ENCODE results near the gene ANGPTL8. TPM values are rescaled to one million over a fixed set of nuclear protein-coding genes. Genes with fewer than 3 reads are reported as not detected.
A peak's percentile ranks its signal among the peaks of the same experiment; 100 is the strongest.

The ANGPTL8 gene
- total and polyA plus RNA-seq, 2 of the 13 experiments (the other 11 are each of a cell fraction or from before 2014, with no cell fraction given) = 27.3 to 243 TPM

GRCh38 chr19:11265785-11266236, 26.4 kb downstream of the ANGPTL8 start (continued):
- peak; percentile 91 for TF ChIP-seq ZNF574 (CRISPR knock-in tag; IDR thresholded peaks at IDR 0.05)
- peak; percentile 89 for TF ChIP-seq NCOA2 (CRISPR knock-in tag; IDR thresholded peaks at IDR 0.05)
- TF ChIP-seq ZNF598 (CRISPR knock-in tag; IDR thresholded peaks at IDR 0.05; ENCODE audit: borderline replicate concordance) = peak; percentile 95; the same call in 1 of the 2 replicates
- TF ChIP-seq GRHL1 (CRISPR knock-in tag; conservative IDR thresholded peaks at IDR 0.05) = no peak
- TF ChIP-seq NFRKB (IDR thresholded peaks at IDR 0.05) = no peak

GRCh38 chr19:11267316-11268085, 28.1 kb downstream of the ANGPTL8 start:
- 0 out of 3 replicates have a peak, but pooled peaks have one; percentile 7 for ATAC-seq
- no peak for FAIRE-seq
- Histone ChIP-seq H3K27me3 (ENCODE audit: control insufficient read depth in 1 of 2, insufficient read depth in 2 of 2, low read length in 2 of 2) (peaks cover 0 to 2% of the 10 kb centered on the region in 2 experiments; a peak in 1 of 5 replicates), H3K79me2 (ENCODE audit: insufficient read depth, low read length) (no peaks in the 10 kb centered on the region), H3K9me3 (ENCODE audit: low read length) (no peaks in the 10 kb centered on the region), H4K20me1 (ENCODE audit: insufficient read depth, low read length) (no peaks in the 10 kb centered on the region), H3K9ac (ENCODE audit: insufficient read depth, low read depth, low read length) (no peak overlapping the region), H3K4me3 (replicated peaks in 1 of 3; ENCODE audit: insufficient read depth in 1 of 3, low read depth in 2 of 3, low read length in 3 of 3) (no peak overlapping the region), H3K4me1 (ENCODE audit: insufficient read depth, low read length) (peaks cover 72% of the 10 kb centered on the region), H3K4me2 (ENCODE audit: low read depth, low read length) (peak overlapping the region; percentile 2; the same call in 1 of the 2 replicates), H3K27ac (ENCODE audit: extremely low read length, insufficient read depth, low read length) (no peak overlapping the region), H3K36me3 (replicated peaks in 1 of 2; ENCODE audit: control insufficient read depth in 1 of 2, insufficient read depth in 2 of 2, low read length in 2 of 2) (no peaks in the 10 kb centered on the region), H2AFZ (ENCODE audit: low read length) (no peak overlapping the region)
- CTCF ChIA-PET (ENCODE audit: low intra/inter-chr PET ratio, low total read pairs) = no interaction called here
- POLR2A ChIA-PET = interaction anchor here (1.3 kb wide), 1 partner anchor 108 kb away, joined by 4 read pairs; no protein-coding TSS in a partner anchor
- no TSS peak for BruUV-seq (replicated peaks)
- intact Hi-C loops (cut with micrococcal nuclease; ENCODE audit: unreplicated experiment) (no loop called here), in situ Hi-C loops (cut with HindIII; ENCODE audit: extremely low pct_ligation_motif_present, low pct_unique_long_range_greater_than_20kb) (no loop called here)
- no peak for DNase-seq (ENCODE audit: low spot score)
- WGBS (ENCODE audit: low lambda C conversion rate) = 34% methylated on average over 9 of the region's 10 CpGs
- TF ChIP-seq CAMTA2 (CRISPR knock-in tag; IDR thresholded peaks at IDR 0.05; ENCODE audit: borderline replicate concordance) (no peak), ATF4 (CRISPR knock-in tag; IDR thresholded peaks at IDR 0.05) (peak in 1 of 2 experiments; percentile 51; a peak in 1 of 4 replicates), ZNF253 (CRISPR knock-in tag; IDR thresholded peaks at IDR 0.05; ENCODE audit: borderline replicate concordance) (no peak), ZEB1 (IDR thresholded peaks at IDR 0.05; ENCODE audit: insufficient replicate concordance, low read depth) (no peak), NCOA1 (CRISPR knock-in tag; IDR thresholded peaks at IDR 0.05) (no peak), POLR2AphosphoS5 (IDR thresholded peaks at IDR 0.05; ENCODE audit: low read depth, low read length) (no peak), FUBP1 (CRISPR knock-in tag; IDR thresholded peaks at IDR 0.05; ENCODE audit: borderline replicate concordance) (no peak), ZNF101 (CRISPR knock-in tag; IDR thresholded peaks at IDR 0.05; ENCODE audit: borderline replicate concordance, low read depth) (no peak), CEBPG (CRISPR knock-in tag; IDR thresholded peaks at IDR 0.05) (peak; percentile 73), TBX3 (IDR thresholded peaks at IDR 0.05; ENCODE audit: borderline replicate concordance) (no peak)

All from HepG2 (cell line).